ENCODE data around the gene DLG2.

GRCh38 chr11:83778596-83778995 lies 1848.5 kb downstream of the DLG2 start:
- no peak for TF ChIP-seq CTCF (IDR thresholded peaks at IDR 0.05; ENCODE audit: low read depth, low read length)
- TF ChIP-seq EZH2phosphoT487 (IDR thresholded peaks at IDR 0.05; ENCODE audit: low read depth) = no peak
